K562 (cell line): ENCODE data around the gene EPC2. TPM values are rescaled to one million over a fixed set of nuclear protein-coding genes. Genes with fewer than 3 reads are reported as not detected.

Source experiments
- ATAC-seq: fragments of 200-7000 bp; cut with Tn5 transposase; 3 replicates; pipeline ENCODE4 v1.9.1; 2020; ENCODE audit warnings: moderate library complexity
- BruUV-seq: library from RNA; stranded (reverse); fragments of 400-500 nt; replicated peaks from 2 replicates; lab custom pipeline; 2021; lab: Mats Ljungman, UMichigan
- CTCF ChIA-PET: fragments of 300-600 bp; formaldehyde crosslinking; extraction: SDS; loops from one replicate; lab custom pipeline; 2021; ENCODE audit warnings: low intra/inter-chr PET ratio; lab: Yijun Ruan, JAX
- POLR2A ChIA-PET: fragments of 300-600, 350-650 bp; sonication (Branson Sonifier 250); formaldehyde crosslinking; extraction: SDS; loops from one replicate; lab custom pipeline; 2021; ENCODE audit warnings: antibody characterized with exemption, inconsistent platforms; lab: Yijun Ruan, JAX
- DNase-seq, 4 experiments: peaks; one replicate each; pipeline versions ENCODE4 v3.0.0 to v3.0.0-alpha.2; 2011 to 2018; ENCODE audit warnings: low spot score in 3 of 4, mixed read lengths in 3 of 4; ENCODE audit errors: extremely low read depth in 1 of 4
- FAIRE-seq: peaks from 2 replicates; lab custom pipeline; 2011; peaks lifted over from hg19 to GRCh38; lab: Jason Lieb, UNC
- H2AFZ ChIP-seq: 2 replicates; pipeline ENCODE4 v1.6.0; 2011; ENCODE audit warnings: low read depth, low read length, control low read depth, inconsistent platforms
- H3K27ac ChIP-seq: fragments of 200-600 bp; 3 replicates; pipeline ENCODE4 v1.8.0; 2011; ENCODE audit warnings: low read depth, mild to moderate bottlenecking, control low read depth, inconsistent platforms, low read length, moderate library complexity, mixed read lengths; ENCODE audit errors: extremely low read depth
- H3K27me3 ChIP-seq, 2 experiments: fragments of 300-600 bp in 1 of 2; 2 replicates in 1 of 2; 3 replicates in 1 of 2; pipeline versions ENCODE4 v1.6.0 to v1.8.0; 2011; ENCODE audit warnings: inconsistent platforms in 2 of 2, low read length in 2 of 2, mild to moderate bottlenecking in 1 of 2, mixed read lengths in 1 of 2, moderate library complexity in 1 of 2; ENCODE audit not compliant: control insufficient read depth in 2 of 2, insufficient read depth in 2 of 2
- H3K36me3 ChIP-seq: fragments of 300-600 bp; 3 replicates; pipeline ENCODE4 v1.8.0; 2011; ENCODE audit warnings: mild to moderate bottlenecking, low read length, inconsistent platforms; ENCODE audit not compliant: control insufficient read depth, insufficient read depth
- H3K4me1 ChIP-seq, 2 experiments: fragments of 200-600 bp in 1 of 2; replicated peaks in 1 of 2; 2 replicates in 1 of 2; 3 replicates in 1 of 2; pipeline versions ENCODE4 v1.5.1 to v1.8.0; 2011; ENCODE audit warnings: inconsistent platforms in 2 of 2, low read length in 2 of 2, mild to moderate bottlenecking in 1 of 2, mixed read lengths in 1 of 2, moderate library complexity in 1 of 2; ENCODE audit not compliant: control insufficient read depth in 2 of 2, insufficient read depth in 2 of 2
- H3K4me2 ChIP-seq: 2 replicates; pipeline ENCODE4 v1.6.1; 2011; ENCODE audit warnings: low read length, control low read depth, inconsistent platforms, mixed read lengths; ENCODE audit not compliant: insufficient read depth
- H3K4me3 ChIP-seq: fragments of 200-600 bp; sonication (generic), shearing (Covaris generic); 2 replicates; pipeline ENCODE4 v1.5.1; 2016; ENCODE audit warnings: control low read depth, inconsistent platforms
- H3K79me2 ChIP-seq: fragments of 200-600 bp; 3 replicates; pipeline ENCODE4 v1.8.0; 2011; ENCODE audit warnings: low read length, inconsistent platforms; ENCODE audit not compliant: control insufficient read depth, insufficient read depth
- H3K9ac ChIP-seq, 2 experiments: 2 replicates each; pipeline versions ENCODE4 v1.6.0 to v1.6.1; 2011; ENCODE audit warnings: low read depth in 2 of 2, low read length in 2 of 2, control low read depth in 1 of 2, inconsistent platforms in 1 of 2, mild to moderate bottlenecking in 1 of 2, mixed read lengths in 1 of 2; ENCODE audit not compliant: insufficient read depth in 1 of 2
- H3K9me1 ChIP-seq: one replicate; pipeline ENCODE4 v1.6.0; 2011; ENCODE audit warnings: inconsistent platforms, mild to moderate bottlenecking, low read length, moderate library complexity; ENCODE audit not compliant: control insufficient read depth, insufficient read depth
- H3K9me3 ChIP-seq: replicated peaks from 2 replicates; pipeline ENCODE4 v1.5.1; 2011; ENCODE audit warnings: low read depth, low read length, inconsistent platforms; ENCODE audit not compliant: control insufficient read depth, insufficient read depth
- H4K20me1 ChIP-seq: replicated peaks from 2 replicates; pipeline ENCODE4 v1.6.1; 2011; ENCODE audit warnings: low read length, inconsistent platforms, mixed read lengths; ENCODE audit not compliant: control insufficient read depth, insufficient read depth
- CC2D1A ChIP-seq: fragments of 450-650 bp; IDR thresholded peaks from 2 replicates; pipeline ENCODE4 v1.6.1; 2017; ENCODE audit warnings: mild to moderate bottlenecking
- EP400 ChIP-seq: fragments of 450-650 bp; IDR thresholded peaks from 2 replicates; pipeline ENCODE4 v1.6.1; 2017; ENCODE audit warnings: antibody characterized with exemption, mild to moderate bottlenecking, moderate library complexity
- FIP1L1 ChIP-seq: fragments of 200-400 bp; formaldehyde crosslinking; IDR thresholded peaks from 2 replicates; pipeline ENCODE4 v1.6.1; 2018; ENCODE audit warnings: mild to moderate bottlenecking, low read depth, low read length; ENCODE audit not compliant: poor library complexity, severe bottlenecking
- HDAC3 ChIP-seq: fragments of 450-650 bp; IDR thresholded peaks from 2 replicates; pipeline ENCODE4 v1.6.1; 2018; ENCODE audit warnings: borderline replicate concordance, mild to moderate bottlenecking, moderate library complexity; ENCODE audit not compliant: partially characterized antibody
- PRMT5 ChIP-seq: sonication (generic); formaldehyde crosslinking; IDR thresholded peaks from 2 replicates; pipeline ENCODE4 v1.5.0; 2020; ENCODE audit warnings: missing genetic modification reagents
- ZNF639 ChIP-seq, 2 experiments: fragments of 200-800 bp in 1 of 2; sonication (Bioruptor generic) in 1 of 2; sonication (generic) in 1 of 2; formaldehyde crosslinking in 1 of 2; IDR thresholded peaks in 1 of 2; conservative IDR thresholded peaks in 1 of 2; 2 replicates each; pipeline versions ENCODE4 v1.5.0 to v1.6.1; 2016 to 2020; ENCODE audit warnings: missing compliant biosample characterization in 1 of 2, missing genetic modification characterization in 1 of 2, missing genetic modification reagents in 1 of 2
- ZNF696 ChIP-seq: fragments of 250-450 bp; sonication (Bioruptor Pico); conservative IDR thresholded peaks from 2 replicates; pipeline ENCODE4 v1.4.0; 2020; ENCODE audit warnings: mild to moderate bottlenecking, moderate library complexity
- WGBS: fragments of 100-300 bp; shearing (Covaris generic); methylation state at CpG from one replicate; pipeline ENCODE4 v1.1.6; 2016; ENCODE audit warnings: low coverage, mixed read lengths; ENCODE audit not compliant: insufficient coverage; ENCODE audit errors: missing lambda C conversion rate; 5-methylcytosine and 5-hydroxymethylcytosine counted together
- in situ Hi-C: fragments of 300-500 bp; cut with MboI; formaldehyde crosslinking; loops from 4 replicates; pipeline ENCODE4 v1.15.0; 2018; ENCODE audit warnings: inconsistent platforms, mixed read lengths
- intact Hi-C: fragments of 100-400 bp; cut with micrococcal nuclease; formaldehyde crosslinking; loops from 2 replicates; pipeline ENCODE4 v1.14.2; 2022
- polyA plus RNA-seq, 8 experiments: library from polyadenylated mRNA; depleted of rRNA in 4 of 8; stranded (reverse) in 5 of 8; unstranded in 3 of 8; fragments of >200 nt; fragmentation: Nextera tagmentation in 2 of 8; fragmentation: Illumina TruSeq in 1 of 8; extraction: Ambion mirVana in 2 of 8; extraction: Trizol in 1 of 8; gene quantifications; 2 replicates each; pipeline versions ENCODE4 v1.2.1 to v1.2.3, GENCODE V29; 2011 to 2014; ENCODE audit warnings: inconsistent platforms in 1 of 8, missing spikeins in 1 of 8
- total RNA-seq, 7 experiments: library from RNA; depleted of rRNA in 6 of 7; stranded (reverse); fragments of >200 nt in 6 of 7; fragmentation: Illumina TruSeq in 2 of 7; extraction: Trizol in 2 of 7; gene quantifications; 2 replicates each; pipeline versions ENCODE4 v1.2.1 to v1.2.3, GENCODE V29; 2011 to 2021; ENCODE audit warnings: low replicate concordance in 1 of 7
- TF ChIP-seq, protein P1 (sequence below): sonication (generic); formaldehyde crosslinking; IDR thresholded peaks from 2 replicates; pipeline ENCODE4 v1.8.0; 2022; ENCODE audit warnings: missing genetic modification reagents, mild to moderate bottlenecking, borderline replicate concordance

The EPC2 gene
- total and polyA plus RNA-seq, 9 of the 15 experiments (the other 6 are each of a cell fraction or from before 2014, with no cell fraction given): 7.0 to 35.8 (median 29.1) TPM

DNA sequence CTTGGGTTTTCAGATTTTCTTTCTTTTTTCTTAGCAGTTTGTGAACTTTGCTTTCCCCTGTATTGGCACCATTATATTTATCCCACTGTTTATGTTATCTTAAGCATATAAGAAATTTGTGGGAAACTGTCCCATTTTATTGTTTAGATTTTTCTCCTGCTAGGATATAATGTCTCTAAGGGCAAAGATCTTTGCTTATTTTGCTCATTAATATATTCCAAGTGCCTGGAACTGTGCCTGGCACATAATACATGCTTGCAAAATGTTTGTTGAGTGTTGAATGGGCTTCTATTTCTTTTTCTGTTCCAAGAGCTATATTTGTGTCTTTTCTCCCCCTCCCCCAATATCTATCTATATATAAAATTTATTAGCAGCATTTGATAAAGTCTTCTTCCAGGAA lies 5.4 kb downstream of the EPC2 start:
- H3K4me2 ChIP-seq: no peak overlapping the region

DNA sequence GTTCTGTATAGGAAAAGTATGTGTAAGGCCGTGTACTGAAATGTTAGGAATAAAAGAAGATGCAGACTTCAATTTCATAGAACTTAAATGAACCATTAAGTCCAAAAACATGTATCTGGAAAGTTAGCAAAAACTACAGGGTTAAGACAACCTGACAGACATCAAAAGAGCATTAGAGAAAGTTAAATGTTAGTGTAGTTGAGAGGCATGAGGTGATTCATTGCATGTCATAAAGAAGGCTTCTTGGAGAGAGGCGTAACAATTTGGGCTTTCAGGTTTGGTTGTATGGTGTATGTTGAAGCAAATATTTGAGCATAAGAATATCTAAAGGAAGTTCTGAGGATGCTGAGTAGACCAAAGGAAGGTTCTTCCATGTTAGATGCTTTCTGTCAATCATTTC lies 6.3 kb downstream of the EPC2 start:
- Histone ChIP-seq H3K9me3 (no peaks in the 10 kb centered on the region), H3K4me2 (no peak overlapping the region), H3K9me1 (no peaks in the 10 kb centered on the region), H3K4me3 (no peak overlapping the region), H3K4me1 (peaks cover 4 to 11% of the 10 kb centered on the region in 2 experiments; a peak in 3 of 5 replicates), H2AFZ (no peak overlapping the region), H3K9ac (no peak overlapping the region), H3K27ac (no peak overlapping the region), H4K20me1 (peaks cover 25% of the 10 kb centered on the region), H3K79me2 (peaks cover 99% of the 10 kb centered on the region), H3K27me3 (no peaks in the 10 kb centered on the region), H3K36me3 (no peaks in the 10 kb centered on the region)
- ATAC-seq (no peak; the same call in 2 of the 3 replicates), DNase-seq (no peak), FAIRE-seq (no peak)
- intact Hi-C loops (no loop called here), in situ Hi-C loops (loop anchor here (25.0 kb wide), 1 partner anchor 911 kb away; no protein-coding TSS in a partner anchor)
- ChIA-PET CTCF (no interaction called here), POLR2A (no interaction called here)
- BruUV-seq: no TSS peak
- WGBS: 74% methylated on average over 2 of the region's 2 CpGs
- TF ChIP-seq, protein P1, sequence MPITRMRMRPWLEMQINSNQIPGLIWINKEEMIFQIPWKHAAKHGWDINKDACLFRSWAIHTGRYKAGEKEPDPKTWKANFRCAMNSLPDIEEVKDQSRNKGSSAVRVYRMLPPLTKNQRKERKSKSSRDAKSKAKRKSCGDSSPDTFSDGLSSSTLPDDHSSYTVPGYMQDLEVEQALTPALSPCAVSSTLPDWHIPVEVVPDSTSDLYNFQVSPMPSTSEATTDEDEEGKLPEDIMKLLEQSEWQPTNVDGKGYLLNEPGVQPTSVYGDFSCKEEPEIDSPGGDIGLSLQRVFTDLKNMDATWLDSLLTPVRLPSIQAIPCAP (CRISPR knock-in tag): no peak
- TF ChIP-seq PRMT5 (no peak), ZNF639 (CRISPR knock-in tag; conservative IDR thresholded peaks at IDR 0.05 in 1 of 2, IDR thresholded peaks at IDR 0.05 in 1 of 2) (no peak), CC2D1A (no peak), FIP1L1 (no peak), HDAC3 (no peak)

More for the DNA sequence above, 5.4 kb downstream of the EPC2 start:
- H3K9ac ChIP-seq: no peak overlapping the region
- H3K9me1 ChIP-seq: no peaks in the 10 kb centered on the region
- BruUV-seq: no TSS peak
- in situ Hi-C loops (loop anchor here (25.0 kb wide), 1 partner anchor 912 kb away; no protein-coding TSS in a partner anchor), intact Hi-C loops (loop anchor here (10.0 kb wide), 1 partner anchor 915 kb away; no protein-coding TSS in a partner anchor)
- H3K4me3 ChIP-seq: no peak overlapping the region
- peaks cover 31% of the 10 kb centered on the region for H4K20me1 ChIP-seq
- ChIA-PET POLR2A (no interaction called here), CTCF (no interaction called here)
- DNase-seq: no peak
- H3K36me3 ChIP-seq: no peaks in the 10 kb centered on the region
- no peaks in the 10 kb centered on the region for H3K9me3 ChIP-seq
- FAIRE-seq: no peak
- H3K27me3 ChIP-seq: no peaks in the 10 kb centered on the region
- H3K27ac ChIP-seq: no peak overlapping the region
- no peak for ATAC-seq
- H3K79me2 ChIP-seq: peaks cover 96% of the 10 kb centered on the region
- peaks cover 10 to 11% of the 10 kb centered on the region in 2 experiments; a peak in 4 of 5 replicates for H3K4me1 ChIP-seq
- TF ChIP-seq ZNF696 (CRISPR knock-in tag) (0 out of 2 replicates have a peak, but pooled peaks have one; percentile 52), EP400 (no peak)
- TF ChIP-seq, all 486 proteins: peak for 1
- H2AFZ ChIP-seq: no peak overlapping the region
